Measurements from ENCODE around the gene C9orf152.
A peak's percentile ranks its signal among the peaks of the same experiment; 100 is the strongest.
"Not testable (repeated sequence)": the region's sequence is repeated elsewhere in the genome, so short reads cannot be mapped to it uniquely, and the experiment has no call there.

The C9orf152 gene, protein sequence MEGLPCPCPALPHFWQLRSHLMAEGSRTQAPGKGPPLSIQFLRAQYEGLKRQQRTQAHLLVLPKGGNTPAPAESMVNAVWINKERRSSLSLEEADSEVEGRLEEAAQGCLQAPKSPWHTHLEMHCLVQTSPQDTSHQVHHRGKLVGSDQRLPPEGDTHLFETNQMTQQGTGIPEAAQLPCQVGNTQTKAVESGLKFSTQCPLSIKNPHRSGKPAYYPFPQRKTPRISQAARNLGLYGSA

DNA sequence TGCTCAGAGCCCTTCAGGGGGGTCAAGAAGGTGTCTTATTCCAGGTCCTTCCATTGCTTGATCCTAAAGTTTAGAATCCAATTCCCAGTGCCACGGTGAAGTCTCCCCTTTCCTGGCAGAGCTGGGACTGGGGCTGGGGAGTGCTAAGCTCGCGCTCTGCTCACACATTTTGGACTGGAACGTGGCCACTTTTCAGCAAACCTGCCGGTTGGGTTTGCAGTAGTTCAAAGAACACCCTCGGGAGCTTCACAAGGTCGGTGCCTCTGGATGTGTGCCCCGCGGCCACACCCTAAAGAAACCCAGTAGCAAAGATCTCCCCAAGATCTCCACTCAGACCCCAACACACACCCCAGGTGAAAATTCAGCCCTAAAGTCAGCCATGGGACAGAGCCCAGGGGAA lies at the start of gene C9orf152:
TSS of gene C9orf152 (minus strand) at position 129 of the 400 bp plus-strand sequence. CDS start 580 bp downstream, outside the sequence.
- no peak for DNase-seq (ENCODE audit: low spot score)

DNA sequence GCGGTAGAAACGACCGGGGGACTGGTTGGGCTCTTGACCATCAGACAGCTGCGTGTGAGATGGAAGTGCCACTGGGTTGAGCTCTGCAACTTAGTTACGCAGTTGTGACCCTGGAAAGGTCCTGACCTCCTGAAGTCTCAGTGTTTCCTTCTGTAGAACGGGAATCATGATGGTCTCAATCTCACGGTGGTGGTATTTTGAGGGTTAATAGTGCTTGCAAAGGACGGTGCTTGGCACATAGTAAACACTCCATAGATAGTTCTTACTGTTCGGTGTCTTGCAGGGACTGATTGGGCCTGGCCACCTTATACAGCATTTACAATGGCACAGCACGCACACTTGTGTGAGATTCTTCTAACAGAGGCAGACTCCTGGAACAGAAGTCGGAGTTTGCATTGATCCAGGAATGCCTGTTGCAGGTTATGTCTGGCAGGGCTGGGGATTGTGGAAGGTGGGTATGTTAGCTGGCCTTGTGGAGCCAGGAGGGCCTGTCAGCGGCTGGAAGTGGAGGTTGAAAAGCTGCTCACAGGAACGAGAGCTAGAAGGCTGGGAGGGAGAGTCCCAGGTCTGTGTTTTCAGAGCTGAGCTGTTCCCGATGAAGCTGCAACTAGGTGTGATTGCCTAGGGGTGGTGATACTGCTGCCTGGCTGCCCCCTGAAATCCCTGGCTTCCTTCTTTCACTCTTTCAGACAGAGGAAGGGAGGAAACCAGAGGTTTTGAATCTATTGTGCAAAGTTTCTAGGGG lies 49.3 kb upstream of the C9orf152 start:
- peak; percentile 7 for DNase-seq (ENCODE audit: low spot score)

DNA sequence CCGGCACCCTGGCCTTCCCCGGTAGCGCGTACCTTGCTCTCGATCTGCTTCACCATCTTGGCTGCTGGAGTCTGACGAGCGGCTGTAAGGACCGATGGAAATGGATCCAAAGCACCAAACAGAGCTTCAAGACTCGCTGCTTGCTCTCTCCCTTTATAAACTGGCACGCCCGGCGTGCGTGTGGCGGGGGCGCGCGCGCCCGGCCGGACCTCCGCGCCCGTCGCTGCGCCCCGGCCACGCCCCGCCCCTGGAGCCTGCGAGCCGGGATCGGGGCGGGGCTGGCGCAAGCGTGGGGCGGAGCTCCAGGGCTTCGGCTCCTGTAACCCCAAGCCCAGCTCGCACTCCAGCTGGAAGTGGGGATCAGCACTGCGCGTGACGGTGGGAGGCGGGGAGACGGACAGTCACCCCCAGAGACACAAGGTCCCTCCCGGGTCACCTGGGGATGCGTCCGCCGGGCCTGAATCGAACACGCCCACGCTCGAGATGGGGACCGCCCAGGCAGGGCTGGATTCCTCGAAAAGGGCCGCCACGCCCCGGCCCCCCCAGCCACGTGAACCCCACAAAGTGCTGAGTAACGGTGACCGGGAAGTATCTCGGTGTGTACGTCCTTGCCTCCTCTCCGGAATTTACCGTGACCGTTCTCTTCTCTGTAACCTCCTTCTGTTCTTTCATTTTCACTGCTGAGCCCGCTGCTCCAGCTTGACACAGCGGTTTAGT lies 48.6 kb upstream of the C9orf152 start, which contains the start of gene TXN:
TSS of gene TXN (minus strand) at position 128 of the 717 bp plus-strand sequence. CDS start at position 56, 72 bp downstream.
- peak; percentile 80 for DNase-seq (ENCODE audit: low spot score)

DNA sequence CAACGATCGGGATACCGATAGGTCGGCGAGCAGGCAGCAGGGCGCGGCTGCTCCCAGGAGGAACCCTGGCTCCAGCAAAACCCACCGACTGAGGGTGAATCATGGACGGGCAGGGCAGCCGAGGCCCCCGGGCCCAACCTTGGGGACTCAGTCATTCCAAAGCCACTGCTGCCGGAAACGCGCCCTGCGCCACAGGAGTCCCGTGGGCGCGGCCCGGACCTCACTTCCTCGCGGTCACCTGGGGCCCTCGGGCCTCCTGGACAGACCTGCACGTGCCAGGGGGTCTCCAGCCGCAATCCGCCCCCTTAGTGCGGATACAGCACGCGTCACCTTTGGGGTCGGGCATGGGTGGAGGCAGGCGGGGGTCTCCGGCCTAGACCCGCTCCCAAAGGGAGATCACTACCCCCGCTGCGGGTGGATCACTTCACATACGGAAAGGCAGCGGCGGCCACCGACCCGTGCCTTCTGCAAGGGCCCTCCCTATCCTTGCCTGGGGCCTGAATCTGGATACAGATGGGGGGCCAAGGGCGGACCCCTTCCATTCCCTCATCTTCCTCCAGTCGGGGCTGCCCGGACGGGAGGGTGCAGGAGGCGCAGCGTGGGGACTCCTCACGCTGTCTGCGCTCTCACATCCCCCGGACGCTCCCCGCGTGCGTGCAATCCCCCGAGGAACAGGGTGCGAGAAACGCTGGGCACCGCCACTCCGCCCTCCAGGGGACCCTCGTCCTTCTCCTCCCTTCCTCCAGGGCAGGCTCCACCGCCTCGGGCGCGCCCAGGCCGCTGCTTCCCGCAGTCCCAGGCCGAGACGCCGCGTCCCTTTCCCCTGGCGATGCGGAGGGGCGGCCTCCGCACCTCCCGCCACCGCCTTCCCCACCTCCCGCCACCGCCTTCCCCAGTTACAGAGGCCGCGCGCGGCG lies 47.8 kb upstream of the C9orf152 start:
- DNase-seq (ENCODE audit: low spot score) = peak; percentile 20

DNA sequence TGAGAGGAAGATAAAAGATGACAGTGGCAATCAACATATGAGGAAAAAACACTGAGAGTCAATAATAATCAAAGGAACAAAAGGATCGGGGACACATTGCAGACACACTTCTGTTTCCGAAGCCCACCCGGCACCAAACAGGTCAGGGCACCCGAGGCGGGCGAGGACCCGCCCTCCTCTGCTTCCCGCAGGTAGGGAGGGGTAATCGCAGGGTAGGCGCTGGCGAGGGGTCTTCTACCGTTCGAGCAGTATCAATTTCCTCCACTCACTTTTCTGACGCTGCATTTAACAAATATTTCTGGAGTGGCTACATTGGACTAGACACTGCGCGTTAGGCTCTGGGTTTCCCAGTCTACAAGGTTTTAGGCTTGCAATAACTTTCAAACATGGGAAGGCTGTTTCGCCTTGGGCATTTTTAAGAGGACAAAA lies 47.1 kb upstream of the C9orf152 start:
- peak; percentile 9 for DNase-seq (ENCODE audit: low spot score)

DNA sequence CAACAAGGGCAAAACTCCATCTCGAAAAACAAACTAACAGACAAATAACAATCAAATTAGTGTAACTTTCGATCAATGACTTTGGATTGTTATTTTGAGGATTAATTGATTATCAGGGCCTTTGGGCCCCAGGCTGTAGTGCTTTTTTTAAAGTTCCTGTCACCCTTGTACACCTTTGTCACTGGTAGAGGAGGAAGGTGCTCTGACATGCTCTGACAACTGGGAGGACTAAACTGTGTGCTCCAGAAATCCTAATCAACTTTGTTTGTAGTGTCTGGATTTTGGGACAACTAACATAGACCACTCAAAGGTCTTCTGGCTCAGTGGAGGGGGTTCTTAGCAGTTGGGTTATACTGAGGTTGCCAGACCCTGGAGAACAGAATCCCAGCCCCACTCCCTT lies 46.5 kb upstream of the C9orf152 start:
- DNase-seq (ENCODE audit: low spot score) = no peak

DNA sequence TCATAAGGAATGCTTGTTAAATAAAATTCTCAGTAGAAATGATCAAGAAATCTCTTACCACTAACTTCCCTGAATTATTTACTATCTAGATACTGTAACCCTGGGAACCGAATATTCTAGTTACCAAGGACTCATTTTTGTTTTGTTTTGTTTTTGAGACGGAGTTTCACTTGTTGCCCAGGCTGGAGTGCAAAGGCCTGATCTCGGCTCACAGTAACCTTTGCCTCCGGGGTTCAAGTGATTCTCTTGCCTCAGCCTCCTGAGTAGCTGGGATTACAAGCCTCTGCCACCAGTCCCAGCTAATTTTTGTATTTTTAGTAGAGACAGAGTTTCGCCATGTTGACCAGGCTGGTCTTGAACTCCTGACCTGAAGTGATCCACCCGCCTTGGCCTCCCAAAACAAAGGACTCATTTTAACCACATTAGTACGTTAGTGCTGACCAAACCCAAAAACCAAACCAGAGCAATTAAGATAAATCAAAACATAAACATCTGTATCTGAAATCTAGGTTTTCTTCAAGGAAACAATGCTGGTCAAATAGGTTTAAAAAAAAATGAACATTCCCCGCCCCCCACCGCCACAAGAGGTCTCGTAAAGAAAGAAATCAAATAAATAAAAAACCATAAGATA lies 44.7 kb upstream of the C9orf152 start:
- no peak for DNase-seq (ENCODE audit: low spot score)

DNA sequence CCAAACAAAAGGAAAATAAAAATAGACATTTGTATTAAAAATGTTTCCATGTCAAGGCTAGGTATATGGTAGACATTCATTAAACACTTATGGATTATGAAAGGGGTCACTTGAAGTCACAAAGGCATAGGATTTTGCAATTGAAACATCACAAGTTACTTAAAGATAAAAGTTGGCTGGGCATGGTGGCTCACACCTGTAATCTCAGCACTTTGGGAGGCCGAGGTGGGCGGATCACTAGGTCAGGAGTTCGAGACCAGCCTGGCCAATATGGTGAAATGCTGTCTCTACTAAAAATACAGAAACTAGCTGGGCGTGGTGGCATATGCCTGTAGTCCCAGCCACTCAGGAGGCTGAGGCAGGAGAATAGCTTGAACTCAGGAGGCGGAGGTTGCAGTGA lies 43.8 kb upstream of the C9orf152 start:
- DNase-seq (ENCODE audit: low spot score) = not testable (repeated sequence)

DNA sequence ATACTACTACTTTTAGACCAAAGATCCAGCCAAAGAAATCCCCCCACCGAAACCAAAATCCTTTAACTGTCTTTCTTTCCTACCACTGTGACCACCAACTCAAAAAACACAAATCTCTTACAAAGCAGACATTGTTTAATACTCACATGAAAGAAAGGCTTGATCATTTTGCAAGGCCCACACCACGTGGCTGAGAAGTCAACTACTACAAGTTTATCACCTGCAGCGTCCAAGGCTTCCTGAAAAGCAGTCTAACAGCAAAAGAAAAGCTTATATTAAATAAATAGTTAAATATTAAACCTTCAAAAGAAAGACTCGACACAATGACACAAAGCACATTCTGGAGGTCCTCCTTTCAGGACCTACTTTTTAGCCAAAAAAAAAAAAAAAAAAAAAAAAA lies 43.3 kb upstream of the C9orf152 start:
- no peak for DNase-seq (ENCODE audit: low spot score)

DNA sequence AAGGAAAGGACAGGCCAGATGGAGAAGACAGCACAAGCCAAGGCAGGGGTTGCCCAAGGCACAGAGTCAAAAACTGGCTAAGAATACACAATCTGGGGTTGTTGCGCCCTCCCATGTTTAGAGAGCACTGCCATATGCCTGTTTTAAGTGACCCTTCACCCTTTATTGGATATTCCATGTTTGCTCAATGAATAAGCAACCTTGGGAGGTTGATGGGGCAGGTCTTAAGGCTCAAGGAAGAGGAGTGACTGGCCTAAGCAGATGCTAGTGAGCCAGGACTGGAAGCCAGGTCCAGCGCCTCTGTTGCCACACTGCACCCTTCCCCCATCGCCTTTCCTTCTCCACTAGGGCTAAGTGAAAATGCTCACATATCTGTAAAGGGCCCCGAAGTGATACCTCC lies 41.6 kb upstream of the C9orf152 start:
- DNase-seq (ENCODE audit: low spot score) = no peak

DNA sequence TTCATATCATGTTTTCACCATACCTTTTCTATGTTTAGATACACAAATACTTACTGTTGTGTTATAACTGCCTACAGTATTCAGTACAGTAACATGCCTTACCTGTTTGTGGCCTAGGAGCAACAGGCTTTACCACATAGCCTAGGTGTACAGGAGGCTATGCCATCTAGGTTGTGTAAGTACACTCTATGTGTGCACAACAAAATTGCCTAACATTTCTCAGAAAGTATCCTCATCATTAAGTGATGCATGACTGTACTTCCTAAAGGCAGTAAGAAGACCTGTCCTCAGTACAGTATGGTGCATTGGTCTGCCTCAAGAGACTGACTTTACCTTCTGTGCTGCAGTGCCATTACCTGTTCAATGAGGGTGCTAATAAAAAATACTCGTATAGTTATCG lies 40.4 kb upstream of the C9orf152 start:
- DNase-seq (ENCODE audit: low spot score) = no peak

DNA sequence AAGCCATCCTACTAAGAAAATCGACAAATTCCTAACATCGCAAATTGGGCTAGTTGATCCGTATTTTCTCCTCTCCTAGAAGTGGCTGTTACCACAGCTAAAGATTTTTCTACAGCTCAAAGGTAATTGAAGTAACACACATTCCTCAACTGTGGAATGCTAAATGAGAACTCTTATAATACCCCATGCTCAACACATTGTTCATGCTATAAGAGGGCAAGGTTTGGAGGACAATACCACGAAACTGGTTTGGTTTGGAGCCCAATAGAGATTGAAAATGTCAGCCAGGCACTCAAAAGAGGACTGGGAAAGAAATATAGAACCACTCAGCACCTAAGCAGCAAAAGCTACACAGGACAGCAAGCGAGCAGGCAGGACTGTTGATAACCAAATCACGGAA lies 38.3 kb upstream of the C9orf152 start:
- DNase-seq (ENCODE audit: low spot score) = no peak

DNA sequence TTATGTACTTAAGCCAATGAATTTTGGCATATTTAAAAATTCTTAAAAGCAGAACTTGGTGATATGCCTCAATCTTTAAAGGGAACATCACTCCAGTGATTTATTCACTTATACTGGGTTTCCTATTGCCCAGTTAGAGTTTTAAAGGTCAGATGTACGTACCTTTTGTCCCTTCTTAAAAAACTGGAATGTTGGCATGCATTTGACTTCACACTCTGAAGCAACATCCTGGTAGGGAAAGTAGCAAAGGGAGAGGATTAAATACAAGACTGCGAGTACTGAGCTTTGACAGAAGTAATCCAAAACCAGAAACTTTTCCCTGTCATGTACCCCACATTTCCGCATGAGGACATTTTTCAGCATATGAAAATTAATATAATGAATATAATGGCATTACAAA lies 36.7 kb upstream of the C9orf152 start:
- DNase-seq (ENCODE audit: low spot score) = no peak

DNA sequence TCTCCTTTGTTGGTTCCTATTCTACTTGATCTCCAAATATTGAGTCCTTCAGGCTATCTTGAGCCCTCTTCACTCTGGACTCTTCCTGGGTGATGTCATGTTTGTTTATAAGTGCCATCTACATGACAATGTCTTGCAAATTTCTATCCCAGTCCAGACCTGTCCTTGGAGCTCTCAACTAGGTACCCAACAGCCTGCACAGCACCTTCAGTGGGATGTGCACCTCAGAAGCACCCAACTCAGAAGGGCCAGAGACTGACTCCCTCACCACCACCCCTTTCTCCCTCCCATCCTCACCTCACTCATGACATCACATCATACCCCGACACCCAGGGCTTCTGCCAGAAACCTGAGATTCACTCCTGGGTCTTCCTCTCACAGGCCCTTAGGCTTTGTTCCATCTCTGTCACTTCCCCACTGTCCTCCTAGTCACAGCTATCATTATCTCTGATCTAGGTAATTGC lies 33.9 kb upstream of the C9orf152 start:
- no peak for DNase-seq (ENCODE audit: low spot score)

DNA sequence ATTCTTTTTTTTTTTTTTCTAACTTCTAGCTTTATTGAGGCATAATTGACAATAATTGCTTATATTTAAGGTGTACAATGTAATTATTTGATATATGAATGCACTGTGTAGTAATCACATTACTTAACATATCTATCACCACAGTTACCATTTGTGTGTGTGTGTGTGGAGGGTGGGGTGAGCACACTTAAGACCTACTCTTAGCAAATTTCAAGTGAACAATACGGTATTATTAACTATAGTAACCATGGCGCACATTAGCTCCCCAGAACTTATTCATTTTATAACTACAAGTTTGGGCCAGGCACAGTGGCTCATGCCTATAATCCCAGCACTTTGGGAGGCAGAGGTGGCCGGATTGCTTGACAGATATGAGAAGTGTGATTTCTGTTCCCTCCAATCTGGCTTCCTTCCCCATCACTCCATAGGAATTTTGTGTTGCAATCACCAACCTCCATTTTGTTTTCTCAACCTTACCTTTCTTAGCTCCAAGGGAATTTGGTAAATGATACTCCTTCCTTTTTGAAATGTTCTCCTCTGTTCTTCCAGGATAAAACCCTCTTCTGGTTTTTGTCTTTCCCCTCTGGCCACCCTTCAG lies 33.4 kb upstream of the C9orf152 start:
- no peak for DNase-seq (ENCODE audit: low spot score)

DNA sequence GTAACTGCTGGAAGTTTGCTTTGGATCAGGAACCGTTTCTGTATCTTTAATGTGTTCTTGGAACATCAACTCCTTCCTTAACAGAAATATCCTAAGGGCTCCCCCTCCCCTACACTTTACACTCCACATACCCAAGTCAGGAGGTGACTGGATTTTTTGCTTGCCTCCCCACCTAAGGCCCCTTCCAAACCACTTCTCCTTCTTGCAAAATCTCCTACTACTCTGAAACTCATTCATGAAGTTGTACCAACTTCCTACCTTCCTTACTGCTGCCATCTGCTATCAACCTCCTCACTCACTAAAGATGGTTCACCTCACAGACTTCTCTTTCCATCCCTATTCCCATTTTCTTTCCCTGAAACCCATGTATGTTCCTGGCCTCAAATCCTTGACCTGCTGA lies 32.2 kb upstream of the C9orf152 start:
- DNase-seq (ENCODE audit: low spot score) = no peak

DNA sequence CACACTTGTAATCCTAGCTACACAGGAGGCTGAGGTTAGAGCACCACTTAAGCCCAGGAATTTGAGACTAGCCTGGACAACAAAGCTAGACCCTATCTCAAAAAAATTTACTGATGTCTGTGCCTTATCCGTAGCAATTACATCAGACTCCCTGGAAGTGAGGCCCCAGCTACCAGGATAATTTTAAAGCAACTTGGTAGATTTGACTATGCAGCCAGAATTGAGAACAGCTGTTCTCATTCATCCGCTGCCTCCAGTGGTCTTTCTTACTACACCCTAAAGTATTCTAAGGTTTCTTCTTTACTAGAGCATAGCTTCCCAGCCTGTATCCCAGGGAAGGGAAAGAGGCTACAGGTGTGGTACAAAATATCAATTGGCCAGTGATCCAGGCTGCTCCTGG lies 20.4 kb upstream of the C9orf152 start:
- DNase-seq (ENCODE audit: low spot score) = no peak

DNA sequence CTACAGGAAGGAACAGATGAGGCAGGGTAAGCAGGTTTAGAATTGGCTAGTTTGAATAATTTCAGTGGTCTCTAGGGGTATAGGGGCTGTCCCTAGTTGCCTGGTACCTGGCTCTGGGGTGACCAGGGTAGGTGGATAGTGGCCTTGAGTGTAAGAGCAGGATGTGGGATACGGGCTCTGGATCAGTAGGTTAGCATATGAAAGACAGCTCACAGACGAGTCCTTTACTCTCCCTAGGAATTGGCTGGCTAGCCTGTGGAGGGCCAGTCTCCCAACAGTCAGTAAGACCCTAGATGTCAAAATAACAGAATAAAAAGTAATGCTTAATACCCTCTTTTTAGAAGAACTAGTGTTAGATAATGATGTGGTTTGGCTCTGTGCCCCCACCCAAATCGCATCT lies 16.6 kb upstream of the C9orf152 start:
- DNase-seq (ENCODE audit: low spot score) = no peak

DNA sequence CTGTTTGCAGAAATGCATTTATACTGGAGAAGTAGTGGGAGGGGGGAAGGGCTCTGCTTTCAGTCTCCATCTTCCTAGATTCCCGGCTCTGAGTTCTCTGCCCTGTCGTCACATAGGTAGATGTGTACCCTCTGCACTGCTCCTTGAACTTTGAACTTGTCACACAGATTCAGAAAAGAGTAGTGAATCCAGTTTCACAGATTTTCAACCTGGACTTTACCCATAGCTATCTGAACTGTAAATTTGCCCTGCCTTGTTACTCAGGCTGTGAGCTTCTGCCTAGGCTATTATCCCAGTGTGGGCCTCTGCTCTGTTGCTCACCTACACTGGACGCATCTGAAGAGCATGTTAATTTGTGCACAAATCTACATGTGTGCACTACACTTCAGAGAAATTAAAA lies 12.8 kb upstream of the C9orf152 start:
- no peak for DNase-seq (ENCODE audit: low spot score)

DNA sequence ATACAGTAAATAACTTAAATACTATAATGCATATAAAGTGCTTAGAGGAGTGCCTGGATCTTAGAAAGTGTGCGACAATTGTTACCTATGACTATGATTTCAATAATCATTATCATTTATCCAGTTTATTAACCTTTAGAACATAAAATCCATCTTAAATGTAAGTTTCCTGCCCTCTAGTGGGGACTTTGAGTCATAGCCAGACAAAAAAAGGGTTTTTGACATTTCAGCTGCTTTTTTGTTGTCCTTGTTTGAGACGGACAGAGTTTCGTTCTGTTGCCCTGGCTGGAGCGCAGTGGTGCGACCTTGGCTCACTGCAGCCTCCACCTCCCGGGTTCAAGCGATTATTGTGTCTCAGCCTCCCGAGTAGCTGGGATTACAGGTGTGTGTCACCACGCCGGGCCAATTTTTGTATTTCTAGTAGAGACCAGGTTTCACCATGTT lies 9.7 kb upstream of the C9orf152 start:
- DNase-seq (ENCODE audit: low spot score) = peak; percentile 45

All from CD4-positive, alpha-beta T cell treated with Interleukin-2 at 100 ng/mL for 4 hours (primary cell).